ENCODE measurements around the gene CAMK2D. TPM values are rescaled to one million over a fixed set of nuclear protein-coding genes. Genes with fewer than 3 reads are reported as not detected.

Gene CAMK2D
- total RNA-seq, 2 experiments from 2014 or later, result 104 to 120 TPM

DNA sequence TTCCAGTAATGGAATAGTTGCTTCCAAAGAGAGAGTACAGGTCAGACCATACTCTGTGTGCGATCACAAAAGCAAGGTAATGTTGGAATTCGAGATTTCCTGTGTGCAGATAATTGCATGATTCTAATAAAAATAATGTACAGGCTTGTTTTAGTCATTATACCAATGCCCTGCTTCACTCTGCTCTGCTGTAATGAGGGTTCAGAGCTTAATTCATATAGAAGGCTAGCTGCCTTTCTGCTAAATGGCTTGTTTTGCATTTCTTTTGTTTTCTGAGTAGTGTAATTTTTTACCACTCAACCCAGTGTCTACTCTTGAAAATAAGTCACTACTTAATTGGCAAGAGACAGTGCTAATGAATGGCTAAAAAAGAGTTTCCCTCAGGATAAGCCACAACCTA lies 236.0 kb downstream of the CAMK2D start:
- Histone ChIP-seq H3K9me3 (ENCODE audit: low read length) (no peaks in the 10 kb centered on the region), H3K4me3 (ENCODE audit: low read depth, low read length, poor library complexity, severe bottlenecking) (no peak overlapping the region), H3K9me2 (ENCODE audit: insufficient read depth, low read length) (no peaks in the 10 kb centered on the region), H3K4me2 (ENCODE audit: low read length) (no peak overlapping the region), H3K4me1 (ENCODE audit: insufficient read depth, low read length, poor library complexity, severe bottlenecking) (no peaks in the 10 kb centered on the region), H4K20me1 (ENCODE audit: insufficient read depth, low read length) (no peaks in the 10 kb centered on the region), H2AFZ (ENCODE audit: low read length) (no peak overlapping the region), H3K79me2 (ENCODE audit: insufficient read depth, low read depth, low read length) (no peaks in the 10 kb centered on the region), H3K36me3 (ENCODE audit: insufficient read depth, low read length) (peaks cover 92% of the 10 kb centered on the region), H3K27ac (ENCODE audit: low read depth, low read length, poor library complexity, severe bottlenecking) (no peak overlapping the region)
- POLR2A ChIA-PET, result no interaction called here
- DNase-seq (ENCODE audit: low spot score), result no peak
- TF ChIP-seq EZH2phosphoT487 (IDR thresholded peaks at IDR 0.05; ENCODE audit: borderline replicate concordance, low read depth, low read length), result no peak
- TF ChIP-seq, protein P1, sequence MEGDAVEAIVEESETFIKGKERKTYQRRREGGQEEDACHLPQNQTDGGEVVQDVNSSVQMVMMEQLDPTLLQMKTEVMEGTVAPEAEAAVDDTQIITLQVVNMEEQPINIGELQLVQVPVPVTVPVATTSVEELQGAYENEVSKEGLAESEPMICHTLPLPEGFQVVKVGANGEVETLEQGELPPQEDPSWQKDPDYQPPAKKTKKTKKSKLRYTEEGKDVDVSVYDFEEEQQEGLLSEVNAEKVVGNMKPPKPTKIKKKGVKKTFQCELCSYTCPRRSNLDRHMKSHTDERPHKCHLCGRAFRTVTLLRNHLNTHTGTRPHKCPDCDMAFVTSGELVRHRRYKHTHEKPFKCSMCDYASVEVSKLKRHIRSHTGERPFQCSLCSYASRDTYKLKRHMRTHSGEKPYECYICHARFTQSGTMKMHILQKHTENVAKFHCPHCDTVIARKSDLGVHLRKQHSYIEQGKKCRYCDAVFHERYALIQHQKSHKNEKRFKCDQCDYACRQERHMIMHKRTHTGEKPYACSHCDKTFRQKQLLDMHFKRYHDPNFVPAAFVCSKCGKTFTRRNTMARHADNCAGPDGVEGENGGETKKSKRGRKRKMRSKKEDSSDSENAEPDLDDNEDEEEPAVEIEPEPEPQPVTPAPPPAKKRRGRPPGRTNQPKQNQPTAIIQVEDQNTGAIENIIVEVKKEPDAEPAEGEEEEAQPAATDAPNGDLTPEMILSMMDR (conservative IDR thresholded peaks at IDR 0.05; ENCODE audit: low read length), result no peak
- CTCF ChIA-PET (ENCODE audit: unreplicated experiment), result no interaction called here
- intact Hi-C loops (cut with micrococcal nuclease; ENCODE audit: unreplicated experiment), result no loop called here
- BruUV-seq (replicated peaks), result no TSS peak

DNA sequence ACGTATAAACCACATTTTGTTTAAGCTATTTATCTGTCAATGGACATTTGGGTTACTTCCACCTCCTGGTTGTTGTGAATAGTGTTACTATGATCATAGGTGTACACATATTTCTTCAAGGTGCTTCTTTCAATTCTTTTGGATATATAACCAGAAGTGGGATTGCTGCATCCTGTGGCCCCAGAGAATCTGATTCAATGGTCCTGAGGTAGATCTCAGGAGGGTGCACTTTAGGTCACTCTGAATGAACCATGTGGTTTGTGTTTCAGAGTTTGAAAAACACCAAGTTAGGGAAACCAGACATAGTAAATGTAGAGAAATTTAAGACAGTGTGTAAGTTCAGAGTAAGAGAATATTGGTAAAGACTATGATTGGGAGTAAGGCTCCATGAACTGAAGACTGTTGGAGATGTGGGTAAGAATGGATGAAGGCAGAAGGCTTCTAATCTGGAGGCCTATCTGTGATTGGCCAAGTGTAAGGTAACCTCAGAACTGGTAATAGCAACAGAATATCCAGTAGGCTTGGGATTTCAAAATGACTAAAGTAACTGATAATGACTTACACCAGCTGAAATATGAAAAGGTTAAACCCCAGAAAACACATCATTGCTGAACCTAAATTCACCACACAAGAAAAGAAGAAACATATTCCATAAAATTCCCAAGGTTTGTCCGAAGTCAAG lies 236.9 kb downstream of the CAMK2D start:
- ChIA-PET POLR2A (interaction anchor here (1.0 kb wide), 1 partner anchor 15 kb away, joined by 3 read pairs; no protein-coding TSS in a partner anchor), CTCF (ENCODE audit: unreplicated experiment) (no interaction called here)

DNA sequence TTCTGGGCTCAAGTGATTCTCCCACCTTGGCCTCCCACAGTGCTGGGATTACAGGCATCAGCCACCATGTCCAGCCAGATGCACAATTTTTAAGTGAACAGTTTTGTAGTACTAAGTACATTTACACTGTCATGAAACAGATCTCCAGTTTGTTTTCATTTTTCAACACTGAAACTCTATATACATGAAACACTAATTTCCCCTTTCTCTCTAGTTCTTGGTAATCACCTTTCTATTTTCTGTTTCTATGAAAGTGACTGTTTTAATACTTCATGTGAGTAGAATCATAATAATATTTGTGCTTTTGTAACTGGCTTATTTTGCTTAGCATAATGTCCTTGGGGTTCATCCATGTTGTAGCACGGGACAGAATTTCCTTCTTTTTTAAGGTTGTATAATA lies 237.4 kb downstream of the CAMK2D start:
- Histone ChIP-seq H3K9me2 (ENCODE audit: insufficient read depth, low read length) (no peaks in the 10 kb centered on the region), H3K79me2 (ENCODE audit: insufficient read depth, low read depth, low read length) (no peaks in the 10 kb centered on the region), H3K27ac (ENCODE audit: low read depth, low read length, poor library complexity, severe bottlenecking) (no peak overlapping the region), H3K4me2 (ENCODE audit: low read length) (no peak overlapping the region), H4K20me1 (ENCODE audit: insufficient read depth, low read length) (no peaks in the 10 kb centered on the region), H3K4me3 (ENCODE audit: low read depth, low read length, poor library complexity, severe bottlenecking) (no peak overlapping the region), H3K9me3 (ENCODE audit: low read length) (no peaks in the 10 kb centered on the region), H2AFZ (ENCODE audit: low read length) (no peak overlapping the region), H3K36me3 (ENCODE audit: insufficient read depth, low read length) (peaks cover 92% of the 10 kb centered on the region), H3K4me1 (ENCODE audit: insufficient read depth, low read length, poor library complexity, severe bottlenecking) (no peaks in the 10 kb centered on the region)
- TF ChIP-seq EZH2phosphoT487 (IDR thresholded peaks at IDR 0.05; ENCODE audit: borderline replicate concordance, low read depth, low read length), result no peak
- TF ChIP-seq, protein P1 (conservative IDR thresholded peaks at IDR 0.05; ENCODE audit: low read length), result no peak
- CTCF ChIA-PET (ENCODE audit: unreplicated experiment), result no interaction called here
- BruUV-seq (replicated peaks), result no TSS peak
- intact Hi-C loops (cut with micrococcal nuclease; ENCODE audit: unreplicated experiment), result no loop called here
- POLR2A ChIA-PET, result interaction anchor here (1.0 kb wide), 1 partner anchor 16 kb away, joined by 3 read pairs; no protein-coding TSS in a partner anchor
- DNase-seq (ENCODE audit: low spot score), result no peak

More for the DNA sequence above, 236.9 kb downstream of the CAMK2D start:
- H3K9me2 ChIP-seq (ENCODE audit: insufficient read depth, low read length), result no peaks in the 10 kb centered on the region
- intact Hi-C loops (cut with micrococcal nuclease; ENCODE audit: unreplicated experiment), result no loop called here
- no peaks in the 10 kb centered on the region for H3K9me3 ChIP-seq (ENCODE audit: low read length)
- H3K36me3 ChIP-seq (ENCODE audit: insufficient read depth, low read length), result peaks cover 92% of the 10 kb centered on the region
- no peaks in the 10 kb centered on the region for H3K4me1 ChIP-seq (ENCODE audit: insufficient read depth, low read length, poor library complexity, severe bottlenecking)
- H3K79me2 ChIP-seq (ENCODE audit: insufficient read depth, low read depth, low read length), result no peaks in the 10 kb centered on the region
- no peak overlapping the region for H3K27ac ChIP-seq (ENCODE audit: low read depth, low read length, poor library complexity, severe bottlenecking)
- no peak for TF ChIP-seq EZH2phosphoT487 (IDR thresholded peaks at IDR 0.05; ENCODE audit: borderline replicate concordance, low read depth, low read length)
- TF ChIP-seq, protein P1 (conservative IDR thresholded peaks at IDR 0.05; ENCODE audit: low read length), result no peak
- no peaks in the 10 kb centered on the region for H4K20me1 ChIP-seq (ENCODE audit: insufficient read depth, low read length)
- no peak for DNase-seq (ENCODE audit: low spot score)
- BruUV-seq (replicated peaks), result no TSS peak
- no peak overlapping the region for H3K4me2 ChIP-seq (ENCODE audit: low read length)
- H2AFZ ChIP-seq (ENCODE audit: low read length), result no peak overlapping the region
- no peak overlapping the region for H3K4me3 ChIP-seq (ENCODE audit: low read depth, low read length, poor library complexity, severe bottlenecking)

All from OCI-LY7 (cell line).